ENCODE measurements around the gene GPSM1. TPM values are rescaled to one million over a fixed set of nuclear protein-coding genes. Genes with fewer than 3 reads are reported as not detected.

GPSM1 gene
- total and polyA plus RNA-seq, 2 experiments from 2014 or later = 58.5 to 116 TPM

DNA sequence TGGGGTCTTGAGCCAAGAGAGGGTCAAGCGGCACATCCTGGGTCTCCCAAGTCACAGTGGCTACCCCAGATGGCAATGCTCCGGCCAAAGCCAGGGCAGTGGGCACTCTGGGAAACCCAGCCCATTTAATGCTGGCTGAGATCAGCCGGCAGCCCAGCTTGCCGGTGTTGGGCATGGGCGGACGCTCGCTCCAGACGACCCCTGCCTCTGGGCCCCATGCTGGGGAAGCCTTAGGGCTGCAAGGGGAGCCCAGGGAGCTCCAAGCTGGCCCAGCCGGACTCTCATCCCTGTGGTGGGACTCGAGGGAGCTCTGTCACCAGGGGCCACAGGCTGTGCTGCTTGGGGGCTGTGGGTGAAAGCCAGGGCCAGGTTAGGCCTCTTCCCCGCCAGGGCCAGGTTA lies 52.1 kb downstream of the GPSM1 start:
- Histone ChIP-seq H3K27me3 (no peaks in the 10 kb centered on the region), H3K4me1 (ENCODE audit: low read depth) (no peaks in the 10 kb centered on the region), H3K9me3 (ENCODE audit: low read depth) (no peaks in the 10 kb centered on the region), H3K27ac (no peak overlapping the region), H3K36me3 (peaks cover 6% of the 10 kb centered on the region), H3K4me3 (no peak overlapping the region)
- TF ChIP-seq, protein P1, sequence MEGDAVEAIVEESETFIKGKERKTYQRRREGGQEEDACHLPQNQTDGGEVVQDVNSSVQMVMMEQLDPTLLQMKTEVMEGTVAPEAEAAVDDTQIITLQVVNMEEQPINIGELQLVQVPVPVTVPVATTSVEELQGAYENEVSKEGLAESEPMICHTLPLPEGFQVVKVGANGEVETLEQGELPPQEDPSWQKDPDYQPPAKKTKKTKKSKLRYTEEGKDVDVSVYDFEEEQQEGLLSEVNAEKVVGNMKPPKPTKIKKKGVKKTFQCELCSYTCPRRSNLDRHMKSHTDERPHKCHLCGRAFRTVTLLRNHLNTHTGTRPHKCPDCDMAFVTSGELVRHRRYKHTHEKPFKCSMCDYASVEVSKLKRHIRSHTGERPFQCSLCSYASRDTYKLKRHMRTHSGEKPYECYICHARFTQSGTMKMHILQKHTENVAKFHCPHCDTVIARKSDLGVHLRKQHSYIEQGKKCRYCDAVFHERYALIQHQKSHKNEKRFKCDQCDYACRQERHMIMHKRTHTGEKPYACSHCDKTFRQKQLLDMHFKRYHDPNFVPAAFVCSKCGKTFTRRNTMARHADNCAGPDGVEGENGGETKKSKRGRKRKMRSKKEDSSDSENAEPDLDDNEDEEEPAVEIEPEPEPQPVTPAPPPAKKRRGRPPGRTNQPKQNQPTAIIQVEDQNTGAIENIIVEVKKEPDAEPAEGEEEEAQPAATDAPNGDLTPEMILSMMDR (IDR thresholded peaks at IDR 0.05; ENCODE audit: low read depth, low read length) = no peak
- DNase-seq (ENCODE audit: low read depth in 1 of 2, low spot score in 1 of 2) = no peak

DNA sequence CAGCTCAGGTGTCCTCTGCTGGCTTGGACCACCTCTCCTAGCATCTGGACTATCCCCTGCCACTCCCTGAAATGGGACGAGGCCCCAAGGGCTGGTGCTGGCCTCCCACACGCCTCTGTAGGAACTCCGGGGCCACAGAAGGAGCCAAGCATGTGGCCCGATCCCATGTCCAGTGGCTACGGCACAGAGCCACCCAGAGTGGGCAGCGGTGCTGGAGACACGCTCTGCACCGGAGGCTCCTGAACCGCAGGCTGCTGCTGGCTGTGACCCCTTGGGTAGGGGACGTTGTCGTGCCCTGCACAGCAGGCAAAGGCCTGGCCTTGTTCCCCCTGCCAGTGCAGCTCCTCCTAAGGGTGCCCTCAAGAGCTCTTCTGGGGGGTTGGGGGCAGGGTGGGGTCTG lies 52.6 kb downstream of the GPSM1 start:
- Histone ChIP-seq H3K36me3 (peaks cover 6% of the 10 kb centered on the region), H3K27ac (no peak overlapping the region), H3K4me3 (no peak overlapping the region), H3K9me3 (ENCODE audit: low read depth) (no peaks in the 10 kb centered on the region), H3K4me1 (ENCODE audit: low read depth) (no peaks in the 10 kb centered on the region), H3K27me3 (no peaks in the 10 kb centered on the region)
- TF ChIP-seq, protein P1 (IDR thresholded peaks at IDR 0.05; ENCODE audit: low read depth, low read length) = no peak
- DNase-seq (ENCODE audit: low read depth in 1 of 2, low spot score in 1 of 2) = no peak

DNA sequence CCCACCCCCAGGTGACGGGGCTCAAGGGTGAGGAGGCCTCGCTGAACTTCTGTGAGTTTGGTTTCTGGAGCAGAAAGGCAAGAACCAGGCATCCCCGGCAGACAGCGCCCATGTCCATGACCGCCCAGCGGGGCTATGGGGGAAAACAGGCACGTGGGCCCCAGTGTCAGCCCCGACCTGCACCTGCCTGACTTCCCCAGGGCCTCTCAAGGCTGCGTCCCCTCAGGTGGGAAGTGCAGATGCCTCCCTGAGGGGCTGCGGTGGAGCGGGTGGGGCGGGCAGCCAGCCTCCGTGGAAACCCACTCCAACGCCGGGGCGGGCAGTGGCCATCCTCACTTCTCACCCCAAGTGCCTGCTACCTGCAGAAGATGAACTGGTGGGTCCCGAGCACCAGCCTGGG lies 53.0 kb downstream of the GPSM1 start:
- Histone ChIP-seq H3K4me3 (no peak overlapping the region), H3K9me3 (ENCODE audit: low read depth) (no peaks in the 10 kb centered on the region), H3K4me1 (ENCODE audit: low read depth) (no peaks in the 10 kb centered on the region), H3K36me3 (peaks cover 4% of the 10 kb centered on the region), H3K27ac (no peak overlapping the region), H3K27me3 (no peaks in the 10 kb centered on the region)
- no peak for DNase-seq (ENCODE audit: low read depth in 1 of 2, low spot score in 1 of 2)
- TF ChIP-seq, protein P1 (IDR thresholded peaks at IDR 0.05; ENCODE audit: low read depth, low read length) = no peak

DNA sequence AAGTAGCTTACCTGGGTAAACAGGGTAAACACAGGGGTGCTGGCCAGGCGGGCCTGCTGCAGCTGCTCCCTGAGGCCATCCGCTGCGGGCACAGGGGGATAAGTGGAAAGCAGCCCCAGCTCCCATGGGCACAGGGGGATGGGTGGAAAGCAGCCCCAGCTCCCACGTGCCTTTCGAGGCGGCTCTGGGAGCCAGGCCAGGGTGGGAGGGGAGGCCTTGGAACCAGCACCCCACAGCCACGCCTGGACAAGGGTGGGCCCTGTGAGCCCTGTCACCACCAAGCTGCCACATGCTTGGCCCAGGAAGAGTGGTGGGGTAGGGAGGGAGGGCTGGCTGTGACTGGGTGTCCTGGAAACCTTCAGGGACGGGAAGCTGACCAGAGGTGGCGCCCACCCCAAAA lies 54.0 kb downstream of the GPSM1 start:
- Histone ChIP-seq H3K9me3 (ENCODE audit: low read depth) (no peaks in the 10 kb centered on the region), H3K4me3 (no peak overlapping the region), H3K27ac (no peak overlapping the region), H3K27me3 (no peaks in the 10 kb centered on the region), H3K4me1 (ENCODE audit: low read depth) (no peaks in the 10 kb centered on the region), H3K36me3 (peaks cover 3% of the 10 kb centered on the region)
- no peak for DNase-seq (ENCODE audit: low read depth in 1 of 2, low spot score in 1 of 2)
- TF ChIP-seq, protein P1 (IDR thresholded peaks at IDR 0.05; ENCODE audit: low read depth, low read length) = no peak

DNA sequence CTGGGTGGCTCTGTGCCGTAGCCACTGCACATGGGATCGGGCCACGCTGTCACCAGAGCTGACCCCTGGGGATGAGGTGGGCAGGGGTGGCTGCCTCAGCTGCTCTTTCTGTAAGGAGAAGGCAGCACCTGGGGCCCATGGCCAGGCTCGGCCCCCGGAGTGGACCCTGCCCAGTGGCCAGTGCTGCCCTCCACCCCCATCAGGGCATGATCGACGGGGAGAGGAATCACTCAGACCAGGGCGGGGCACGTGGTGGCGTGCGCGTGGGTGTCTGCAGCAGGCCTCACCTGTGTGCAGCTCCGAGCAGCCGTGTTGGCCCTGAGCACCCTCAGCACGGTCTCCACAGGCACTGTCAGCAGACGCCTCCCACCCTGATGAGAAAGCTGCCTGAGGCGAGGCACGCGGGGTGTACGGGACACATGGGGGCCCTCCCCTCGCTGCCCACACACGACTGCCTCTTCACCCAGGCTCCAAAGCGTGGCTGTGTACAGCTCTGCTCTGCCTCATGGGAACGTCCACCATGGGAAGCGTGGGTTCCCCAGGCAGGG lies 54.7 kb downstream of the GPSM1 start:
- Histone ChIP-seq H3K27ac (no peak overlapping the region), H3K9me3 (ENCODE audit: low read depth) (no peaks in the 10 kb centered on the region), H3K27me3 (no peaks in the 10 kb centered on the region), H3K4me3 (no peak overlapping the region), H3K4me1 (ENCODE audit: low read depth) (no peaks in the 10 kb centered on the region), H3K36me3 (peaks cover 3% of the 10 kb centered on the region)
- TF ChIP-seq, protein P1 (IDR thresholded peaks at IDR 0.05; ENCODE audit: low read depth, low read length) = no peak
- no peak for DNase-seq (ENCODE audit: low read depth in 1 of 2, low spot score in 1 of 2)

DNA sequence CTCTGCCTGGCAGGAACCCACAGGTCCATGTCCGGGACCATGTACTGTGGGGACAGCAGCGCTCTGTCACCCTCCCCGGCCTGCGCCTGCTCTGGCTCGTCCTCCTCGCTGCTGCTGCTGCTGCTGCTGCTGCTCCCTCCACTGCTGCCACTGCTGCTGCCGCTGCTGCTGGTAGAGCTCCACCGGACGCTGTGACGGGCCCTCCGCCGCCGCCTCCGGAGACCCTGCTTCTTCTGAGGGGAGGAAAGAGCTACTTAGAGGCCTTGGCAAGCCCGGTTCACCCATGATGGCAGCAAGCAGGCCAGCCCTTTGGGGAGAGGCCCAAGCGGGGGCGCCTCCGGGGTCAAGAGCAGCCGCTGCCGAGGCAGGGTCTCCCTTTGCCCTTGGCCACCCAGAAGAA lies 56.1 kb downstream of the GPSM1 start:
- TF ChIP-seq, protein P1 (IDR thresholded peaks at IDR 0.05; ENCODE audit: low read depth, low read length) = no peak
- no peak overlapping the region for H3K4me3 ChIP-seq
- H3K36me3 ChIP-seq = peaks cover 8% of the 10 kb centered on the region

More for the DNA sequence above, 56.1 kb downstream of the GPSM1 start:
- H3K9me3 ChIP-seq (ENCODE audit: low read depth) = no peaks in the 10 kb centered on the region
- no peaks in the 10 kb centered on the region for H3K4me1 ChIP-seq (ENCODE audit: low read depth)
- no peak for DNase-seq (ENCODE audit: low read depth in 1 of 2, low spot score in 1 of 2)
- H3K27me3 ChIP-seq = no peaks in the 10 kb centered on the region
- no peak overlapping the region for H3K27ac ChIP-seq
